ENCODE results near the gene SLAMF7. TPM values are rescaled to one million over a fixed set of nuclear protein-coding genes. Genes with fewer than 3 reads are reported as not detected.

SLAMF7 gene
- total and polyA plus RNA-seq, 2 of the 8 experiments (the other 6 are each of a cell fraction or from before 2014, with no cell fraction given), result not detected

- Histone ChIP-seq H3K27me3 (replicated peaks in 1 of 4; ENCODE audit: control insufficient read depth in 3 of 4, extremely low read depth in 1 of 4, insufficient read depth in 3 of 4, low read length in 3 of 4) (no peaks in the 10 kb centered on the region), H3K23me2 (ENCODE audit: low read depth, low read length) (no peaks in the 10 kb centered on the region), H3K14ac (ENCODE audit: insufficient read length) (no peak overlapping the region), H2BK15ac (ENCODE audit: low read length) (no peak overlapping the region), H3K27ac (ENCODE audit: low read depth, low read length) (no peak overlapping the region), H4K5ac (ENCODE audit: insufficient read length, low read depth, low read length) (no peak overlapping the region), H2BK20ac (ENCODE audit: low read length) (no peak overlapping the region), H3K18ac (ENCODE audit: extremely low read depth, low read length) (no peak overlapping the region), H4K91ac (replicated peaks; ENCODE audit: insufficient read length, low read length) (no peak overlapping the region), H3K79me2 (ENCODE audit: control insufficient read depth in 1 of 2, insufficient read depth in 2 of 2, low read length in 2 of 2) (no peaks in the 10 kb centered on the region), H2AFZ (ENCODE audit: low read length) (no peak overlapping the region), H2BK5ac (ENCODE audit: low read depth, low read length) (no peak overlapping the region), H4K8ac (ENCODE audit: extremely low read depth, insufficient read depth, low read length) (no peak overlapping the region), H4K20me1 (replicated peaks in 1 of 2; ENCODE audit: control insufficient read depth in 1 of 2, insufficient read depth in 2 of 2, low read length in 2 of 2) (no peaks in the 10 kb centered on the region), H2AK5ac (ENCODE audit: low read depth, low read length) (no peak overlapping the region), H3K4ac (replicated peaks; ENCODE audit: insufficient read length, low read depth, low read length) (no peak overlapping the region), H3K36me3 (ENCODE audit: control insufficient read depth in 2 of 4, insufficient read depth in 4 of 4, low read length in 3 of 4) (no peaks in the 10 kb centered on the region), H3K4me1 (replicated peaks in 1 of 4; ENCODE audit: control insufficient read depth in 3 of 4, insufficient read depth in 4 of 4, low read length in 3 of 4) (no peaks in the 10 kb centered on the region), H3K56ac (replicated peaks; ENCODE audit: insufficient read length, low read depth, low read length) (no peak overlapping the region), H3K4me3 (ENCODE audit: extremely low read depth in 1 of 4, insufficient read depth in 2 of 4, low read depth in 3 of 4, low read length in 4 of 4) (no peak overlapping the region), H2BK12ac (ENCODE audit: low read depth, low read length) (no peak overlapping the region), H3K79me1 (ENCODE audit: low read depth, low read length) (no peaks in the 10 kb centered on the region), H2BK120ac (replicated peaks; ENCODE audit: low read depth, low read length) (no peak overlapping the region), H3K9ac (replicated peaks in 1 of 4; ENCODE audit: extremely low read depth in 1 of 4, low read depth in 3 of 4, low read length in 3 of 4) (no peak overlapping the region), H3K9me3 (ENCODE audit: insufficient read depth in 2 of 2, low read depth in 1 of 2, low read length in 1 of 2) (no peaks in the 10 kb centered on the region), H3K23ac (ENCODE audit: insufficient read length) (no peak overlapping the region), H3K4me2 (ENCODE audit: insufficient read depth in 1 of 2, low read depth in 2 of 2, low read length in 2 of 2) (no peak overlapping the region)
- 85% methylated on average over 5 of the region's 5 CpGs; no CpG with 5 or more reads in 1 of the 2 experiments for WGBS, 2 experiments (ENCODE audit: extremely low coverage in 1 of 2, insufficient coverage in 1 of 2, insufficient read length in 1 of 2, insufficient replicate concordance in 2 of 2, low coverage in 1 of 2, low lambda C conversion rate in 2 of 2, missing lambda C conversion rate in 1 of 2)
- DNase-seq (ENCODE audit: low read depth in 1 of 2, low spot score in 2 of 2), result no peak
- no peak for FAIRE-seq
- POLR2A ChIA-PET (ENCODE audit: partially characterized antibody), result no interaction called here
- TF ChIP-seq EZH2 (IDR thresholded peaks at IDR 0.05; ENCODE audit: low read depth, low read length, severe bottlenecking) (no peak), SRF (IDR thresholded peaks at IDR 0.05; ENCODE audit: low read depth, low read length) (no peak), KDM5A (IDR thresholded peaks at IDR 0.05; ENCODE audit: low read length) (no peak), CREB1 (IDR thresholded peaks at IDR 0.05) (no peak), GABPA (IDR thresholded peaks at IDR 0.05; ENCODE audit: borderline replicate concordance, insufficient read depth, low read length) (no peak), KDM4A (IDR thresholded peaks at IDR 0.05; ENCODE audit: low read depth, low read length, severe bottlenecking) (no peak), FOSL1 (IDR thresholded peaks at IDR 0.05; ENCODE audit: insufficient read depth, low read depth, low read length) (no peak), BCL11A (IDR thresholded peaks at IDR 0.05; ENCODE audit: low read depth in 2 of 2, low read length in 2 of 2) (no peak), EP300 (IDR thresholded peaks at IDR 0.05; ENCODE audit: borderline replicate concordance in 1 of 2, low read depth in 2 of 2, low read length in 2 of 2) (no peak)
- CTCF ChIA-PET (ENCODE audit: partially characterized antibody), result interaction anchor here (1.1 to 1.3 kb wide), 3 partner anchors 14 to 79 kb away, joined by 3 read pairs; no protein-coding TSS in a partner anchor
These were observed 13.9 kb downstream of the SLAMF7 start for GRCh38 chr1:160752924-160753323.

Data from H1 (cell line).